Type B pancreatic cell (in vitro differentiated cells): ENCODE data around the gene RIMS3. TPM values are rescaled to one million over a fixed set of nuclear protein-coding genes. Genes with fewer than 3 reads are reported as not detected.

ENCODE experiments used
- DNase-seq: peaks from one replicate; pipeline ENCODE4 v3.0.0; 2021; ENCODE audit warnings: mixed read lengths; ENCODE audit not compliant: unreplicated experiment; ENCODE audit errors: extremely low spot score
- H3K27ac Mint-ChIP-seq: 2 replicates; pipeline ENCODE4 v1.8.0; 2021; ENCODE audit warnings: mild to moderate bottlenecking, mixed read lengths
- H3K27me3 Mint-ChIP-seq: 2 replicates; pipeline ENCODE4 v1.8.0; 2021; ENCODE audit warnings: mixed read lengths
- H3K36me3 Mint-ChIP-seq: 2 replicates; pipeline ENCODE4 v1.8.0; 2021; ENCODE audit warnings: mixed read lengths
- H3K4me1 Mint-ChIP-seq: one replicate; pipeline ENCODE4 v1.8.0; 2021; ENCODE audit warnings: mixed read lengths; ENCODE audit not compliant: unreplicated experiment
- H3K4me3 Mint-ChIP-seq: 2 replicates; pipeline ENCODE4 v1.8.0; 2021; ENCODE audit warnings: mild to moderate bottlenecking, mixed read lengths
- H3K9me3 Mint-ChIP-seq: 2 replicates; pipeline ENCODE4 v1.8.0; 2021; ENCODE audit warnings: mixed read lengths
- CTCF ChIP-seq: fragments of 200-600 bp; sonication (generic); conservative IDR thresholded peaks from 2 replicates; pipeline ENCODE4 v1.5.0; 2021; ENCODE audit warnings: antibody characterized with exemption, mild to moderate bottlenecking
- total RNA-seq: library from RNA; stranded (reverse); gene quantifications from 2 replicates; pipeline ENCODE4 v1.2.1, GENCODE V29; 2021; ENCODE audit warnings: low replicate concordance

The RIMS3 gene
- total RNA-seq, 1 donor from 2014 or later: 4.2 TPM

DNA sequence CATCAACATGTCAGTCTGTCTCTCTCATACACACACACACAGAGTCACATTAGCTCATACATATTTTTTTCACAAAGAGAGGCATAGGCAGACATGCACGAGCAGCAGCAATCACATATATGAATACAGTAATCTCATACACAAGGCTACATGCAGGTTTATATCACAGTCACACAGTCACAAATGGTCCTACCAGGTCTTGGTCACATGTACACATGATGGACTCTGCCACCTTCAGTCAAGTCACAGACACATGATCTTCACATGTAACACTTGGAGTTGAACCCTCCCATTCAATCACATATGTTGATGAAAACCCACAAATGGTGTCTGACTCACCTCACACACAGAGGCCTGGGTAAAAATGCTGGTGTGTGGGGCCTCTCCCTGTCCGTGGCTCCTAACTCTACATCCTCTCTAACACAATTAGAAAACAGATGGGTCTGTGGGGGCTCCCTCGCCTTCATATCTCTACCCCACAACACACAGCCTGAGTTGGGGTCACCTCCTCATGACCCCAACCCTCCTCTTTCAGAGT, 27.9 kb downstream of the RIMS3 start:
- H3K27ac Mint-ChIP-seq: no peak overlapping the region
- H3K4me1 Mint-ChIP-seq: no peaks in the 10 kb centered on the region

GRCh38 chr1:40636777-40637176, 28.7 kb downstream of the RIMS3 start:
- Mint-ChIP-seq H3K27ac (no peak overlapping the region), H3K36me3 (no peaks in the 10 kb centered on the region), H3K9me3 (no peaks in the 10 kb centered on the region), H3K27me3 (no peaks in the 10 kb centered on the region), H3K4me1 (no peaks in the 10 kb centered on the region), H3K4me3 (no peak overlapping the region)
- no peak for DNase-seq
- TF ChIP-seq CTCF: no peak

More for the DNA sequence above, 27.9 kb downstream of the RIMS3 start:
- Mint-ChIP-seq H3K4me3 (no peak overlapping the region), H3K36me3 (no peaks in the 10 kb centered on the region), H3K9me3 (no peaks in the 10 kb centered on the region), H3K27me3 (no peaks in the 10 kb centered on the region)
- TF ChIP-seq CTCF: no peak
- DNase-seq: no peak

DNA sequence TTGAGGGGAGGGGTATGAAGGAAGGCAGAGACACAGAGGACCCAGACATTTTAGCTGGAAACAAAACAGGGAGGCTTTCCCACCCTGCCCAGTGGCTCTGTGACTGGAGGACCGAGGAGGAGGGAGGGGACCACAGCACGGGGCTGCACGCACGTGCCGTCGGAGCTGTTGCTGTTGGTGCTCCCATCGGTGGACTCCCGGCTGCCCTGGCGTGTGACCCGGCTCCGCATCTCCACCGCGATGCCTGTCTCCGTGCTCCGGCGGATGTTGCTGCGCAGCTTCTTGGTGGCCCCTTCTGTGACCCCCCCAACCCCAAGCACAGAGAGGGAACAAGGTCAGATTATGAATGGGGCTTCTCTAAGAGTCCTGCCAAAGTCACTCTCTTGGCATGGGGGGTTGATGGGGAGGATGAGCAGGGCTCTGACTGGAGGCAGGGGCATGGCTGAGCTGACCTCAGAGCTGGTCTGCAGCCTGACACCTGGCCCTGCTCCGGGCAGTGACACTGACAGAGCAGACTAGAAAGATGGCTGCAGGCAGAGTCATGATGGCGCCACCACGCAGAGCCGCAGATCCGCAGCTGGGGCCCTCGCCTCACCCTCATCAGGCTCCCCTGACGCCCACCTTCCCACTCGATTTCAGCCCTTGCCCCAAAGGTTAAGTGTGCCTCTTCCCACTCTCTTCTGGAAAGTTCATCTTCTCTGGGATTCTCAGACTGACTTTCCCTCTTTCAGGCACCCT, 29.6 kb downstream of the RIMS3 start:
- no peak for DNase-seq
- Mint-ChIP-seq H3K36me3 (no peaks in the 10 kb centered on the region), H3K4me1 (no peaks in the 10 kb centered on the region), H3K27me3 (no peaks in the 10 kb centered on the region), H3K4me3 (no peak overlapping the region), H3K9me3 (no peaks in the 10 kb centered on the region), H3K27ac (no peak overlapping the region)
- no peak for TF ChIP-seq CTCF

DNA sequence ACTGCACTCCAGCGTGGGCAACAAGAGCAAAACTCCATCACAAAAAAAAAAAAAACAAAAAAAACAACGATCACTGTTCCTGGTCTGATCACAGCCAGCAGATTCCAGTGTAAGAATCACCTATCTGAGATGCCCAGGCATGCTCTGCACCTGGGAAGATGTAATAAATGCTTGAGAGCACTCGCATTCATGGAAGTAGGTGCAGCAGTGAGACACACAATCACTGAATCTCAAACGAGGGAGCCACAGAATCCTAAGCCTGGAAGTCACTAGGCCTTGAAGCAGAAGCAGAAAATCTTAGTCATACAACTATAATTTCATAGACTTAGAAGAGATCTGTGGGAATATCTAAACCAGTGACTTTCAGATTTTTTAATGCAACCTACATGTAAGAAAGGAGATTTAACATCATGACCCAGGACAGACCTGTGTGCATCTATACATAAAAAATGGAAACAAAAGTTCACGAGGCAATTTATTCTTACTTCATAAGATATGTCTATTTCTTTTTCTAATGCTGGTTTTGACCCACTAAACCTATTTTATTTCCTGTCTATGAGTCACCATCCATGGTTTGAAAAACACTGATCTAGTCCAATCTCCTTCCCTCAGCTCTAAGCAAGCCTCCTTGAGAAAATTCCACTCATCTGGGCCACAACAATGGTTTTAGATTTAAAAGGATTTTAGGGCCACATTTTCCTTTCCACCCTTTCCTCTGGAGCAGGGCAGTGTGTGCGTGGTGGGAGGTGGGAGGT, 30.4 kb downstream of the RIMS3 start:
- H3K4me1 Mint-ChIP-seq: no peaks in the 10 kb centered on the region
- H3K27me3 Mint-ChIP-seq: no peaks in the 10 kb centered on the region
- no peak for TF ChIP-seq CTCF
- H3K9me3 Mint-ChIP-seq: no peaks in the 10 kb centered on the region
- no peak for DNase-seq
- no peak overlapping the region for H3K4me3 Mint-ChIP-seq
- H3K36me3 Mint-ChIP-seq: no peaks in the 10 kb centered on the region
- no peak overlapping the region for H3K27ac Mint-ChIP-seq

DNA sequence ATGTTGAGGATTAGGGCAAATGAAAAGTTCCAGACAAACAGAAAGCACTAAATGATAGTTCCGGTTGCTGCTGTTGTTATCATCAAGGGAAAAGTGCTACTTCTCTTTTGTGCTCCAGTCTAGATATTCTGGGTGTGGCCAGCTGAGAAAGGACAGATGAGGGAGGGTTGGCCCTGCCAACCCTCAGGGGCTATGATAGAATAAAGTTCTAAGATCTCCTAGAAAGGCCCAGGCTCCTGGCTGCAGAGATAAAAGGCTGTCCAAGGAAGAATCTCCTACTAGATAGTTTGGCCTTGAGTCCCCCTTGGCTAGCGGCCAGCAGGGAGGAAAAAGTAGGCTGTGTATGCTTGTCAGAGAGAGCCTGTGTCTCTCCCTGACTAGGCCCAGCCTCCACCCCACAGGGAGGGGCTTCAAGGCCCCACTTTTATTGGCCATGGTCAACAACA, 31.5 kb downstream of the RIMS3 start:
- no peaks in the 10 kb centered on the region for H3K27me3 Mint-ChIP-seq
- H3K36me3 Mint-ChIP-seq: no peaks in the 10 kb centered on the region
- no peak overlapping the region for H3K27ac Mint-ChIP-seq
- no peak for DNase-seq
- no peak for TF ChIP-seq CTCF
- no peak overlapping the region for H3K4me3 Mint-ChIP-seq
- no peaks in the 10 kb centered on the region for H3K4me1 Mint-ChIP-seq
- H3K9me3 Mint-ChIP-seq: no peaks in the 10 kb centered on the region
